Measurements from ENCODE around the gene KRTAP10-4. TPM values are rescaled to one million over a fixed set of nuclear protein-coding genes. Genes with fewer than 3 reads are reported as not detected.

Gene KRTAP10-4
- total RNA-seq, 4 donors from 2014 or later: not detected

DNA sequence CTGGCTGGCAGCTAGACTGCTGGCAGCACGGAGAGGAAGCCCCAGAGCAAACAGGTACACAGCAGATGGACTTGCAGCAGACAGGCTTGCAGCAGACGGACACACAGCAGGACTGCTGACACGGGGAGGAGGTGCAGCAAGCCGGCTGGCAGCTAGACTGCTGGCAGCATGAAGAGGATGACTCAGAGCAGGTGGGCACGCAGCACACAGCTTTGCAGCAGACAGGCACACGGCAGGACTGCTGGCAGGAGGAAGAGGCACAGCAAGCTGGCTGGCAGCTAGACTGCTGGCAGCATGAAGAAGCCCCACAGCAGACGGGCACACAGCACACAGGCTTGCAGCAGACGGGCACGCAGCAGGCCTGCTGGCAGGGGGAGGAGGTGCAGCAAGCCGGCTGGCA lies 22.7 kb upstream of the KRTAP10-4 start:
- H3K4me1 ChIP-seq: no peaks in the 10 kb centered on the region
- no peak overlapping the region for H3K27ac ChIP-seq
- H3K9me3 ChIP-seq: peaks cover 0 to 5% of the 10 kb centered on the region in 2 donors
- no peak overlapping the region for H3K4me3 ChIP-seq
- intact Hi-C loops (cut with DNase I; ENCODE audit: low total_unique reads): no loop called here
- no peaks in the 10 kb centered on the region for H3K36me3 ChIP-seq
- TF ChIP-seq, protein P1, sequence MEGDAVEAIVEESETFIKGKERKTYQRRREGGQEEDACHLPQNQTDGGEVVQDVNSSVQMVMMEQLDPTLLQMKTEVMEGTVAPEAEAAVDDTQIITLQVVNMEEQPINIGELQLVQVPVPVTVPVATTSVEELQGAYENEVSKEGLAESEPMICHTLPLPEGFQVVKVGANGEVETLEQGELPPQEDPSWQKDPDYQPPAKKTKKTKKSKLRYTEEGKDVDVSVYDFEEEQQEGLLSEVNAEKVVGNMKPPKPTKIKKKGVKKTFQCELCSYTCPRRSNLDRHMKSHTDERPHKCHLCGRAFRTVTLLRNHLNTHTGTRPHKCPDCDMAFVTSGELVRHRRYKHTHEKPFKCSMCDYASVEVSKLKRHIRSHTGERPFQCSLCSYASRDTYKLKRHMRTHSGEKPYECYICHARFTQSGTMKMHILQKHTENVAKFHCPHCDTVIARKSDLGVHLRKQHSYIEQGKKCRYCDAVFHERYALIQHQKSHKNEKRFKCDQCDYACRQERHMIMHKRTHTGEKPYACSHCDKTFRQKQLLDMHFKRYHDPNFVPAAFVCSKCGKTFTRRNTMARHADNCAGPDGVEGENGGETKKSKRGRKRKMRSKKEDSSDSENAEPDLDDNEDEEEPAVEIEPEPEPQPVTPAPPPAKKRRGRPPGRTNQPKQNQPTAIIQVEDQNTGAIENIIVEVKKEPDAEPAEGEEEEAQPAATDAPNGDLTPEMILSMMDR (IDR thresholded peaks at IDR 0.05): no peak
- TF ChIP-seq POLR2A (IDR thresholded peaks at IDR 0.05): no peak
- no peak for DNase-seq
- no peaks in the 10 kb centered on the region for H3K27me3 ChIP-seq

DNA sequence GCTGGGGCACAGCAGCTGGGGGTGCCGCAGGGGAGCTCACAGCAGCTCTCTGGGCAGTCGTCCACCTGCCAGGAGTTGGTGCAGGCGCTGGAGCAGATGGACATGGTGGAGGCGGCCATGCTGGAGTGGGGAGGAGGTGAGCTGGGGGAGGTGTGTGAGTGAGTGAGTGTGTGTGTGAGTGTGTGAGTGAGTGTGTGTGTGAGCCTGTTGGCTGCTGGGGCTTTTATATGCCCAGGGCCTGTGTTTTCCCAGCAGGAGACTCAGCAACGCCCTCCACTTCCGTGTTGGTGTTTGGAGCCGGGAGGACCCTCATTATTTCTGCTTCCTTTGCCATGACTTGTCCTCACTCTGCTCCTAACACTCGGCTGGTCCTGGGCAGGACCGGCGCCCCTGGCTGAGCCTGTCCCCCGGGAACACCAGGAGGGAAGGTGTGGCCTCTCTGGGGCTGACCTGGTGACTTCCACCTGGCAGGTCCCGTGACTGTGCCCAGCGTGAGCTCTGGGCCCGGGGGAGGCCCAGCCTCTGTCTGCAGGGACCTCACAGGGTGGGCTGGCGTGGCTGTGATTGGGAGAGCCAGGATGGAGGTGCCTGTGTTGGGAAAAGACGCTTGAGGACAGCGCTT lies 22.1 kb upstream of the KRTAP10-4 start, which contains the start of gene KRTAP10-2:
Gene KRTAP10-2 (minus strand): TSS at position 166 of the 622 bp plus-strand sequence. CDS start 47 bp downstream, at position 119.
- DNase-seq: no peak
- no peaks in the 10 kb centered on the region for H3K27me3 ChIP-seq
- intact Hi-C loops (cut with DNase I; ENCODE audit: low total_unique reads): no loop called here
- no peak within 1 kb of the TSS for H3K27ac ChIP-seq
- peaks cover 0 to 1% of the 10 kb centered on the region in 2 donors for H3K9me3 ChIP-seq
- no peak for TF ChIP-seq POLR2A (IDR thresholded peaks at IDR 0.05)
- TF ChIP-seq, protein P1 (IDR thresholded peaks at IDR 0.05): no peak
- H3K4me1 ChIP-seq: no peaks in the 10 kb centered on the region
- no peak within 1 kb of the TSS for H3K4me3 ChIP-seq
- no peaks in the 10 kb centered on the region for H3K36me3 ChIP-seq

DNA sequence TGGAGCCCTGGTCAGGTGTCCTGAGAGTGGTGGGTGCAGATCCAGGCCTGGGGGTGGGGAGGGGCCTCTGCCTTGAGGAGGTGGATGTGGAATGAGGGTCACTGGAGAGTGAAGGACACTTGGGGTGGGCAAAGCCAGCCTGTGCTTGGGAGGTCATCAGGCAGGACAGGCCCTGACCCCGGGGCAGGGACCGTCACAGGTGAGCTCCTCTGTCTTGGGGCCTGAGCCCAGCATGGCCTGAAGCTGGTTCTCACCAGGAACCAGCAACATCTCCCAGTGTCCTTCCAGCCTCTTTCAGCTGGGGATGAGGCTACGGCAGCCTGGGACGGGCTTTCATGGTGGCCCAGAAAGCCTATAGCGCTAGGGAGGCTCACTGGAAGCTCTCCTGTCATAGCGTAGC lies 21.4 kb upstream of the KRTAP10-4 start:
- no peaks in the 10 kb centered on the region for H3K36me3 ChIP-seq
- H3K27me3 ChIP-seq: no peaks in the 10 kb centered on the region
- no peaks in the 10 kb centered on the region for H3K4me1 ChIP-seq
- no peak for DNase-seq
- no peak overlapping the region for H3K4me3 ChIP-seq
- intact Hi-C loops (cut with DNase I; ENCODE audit: low total_unique reads): no loop called here
- no peak for TF ChIP-seq POLR2A (IDR thresholded peaks at IDR 0.05)
- TF ChIP-seq, protein P1 (IDR thresholded peaks at IDR 0.05): no peak
- H3K27ac ChIP-seq: no peak overlapping the region
- H3K9me3 ChIP-seq: no peaks in the 10 kb centered on the region

DNA sequence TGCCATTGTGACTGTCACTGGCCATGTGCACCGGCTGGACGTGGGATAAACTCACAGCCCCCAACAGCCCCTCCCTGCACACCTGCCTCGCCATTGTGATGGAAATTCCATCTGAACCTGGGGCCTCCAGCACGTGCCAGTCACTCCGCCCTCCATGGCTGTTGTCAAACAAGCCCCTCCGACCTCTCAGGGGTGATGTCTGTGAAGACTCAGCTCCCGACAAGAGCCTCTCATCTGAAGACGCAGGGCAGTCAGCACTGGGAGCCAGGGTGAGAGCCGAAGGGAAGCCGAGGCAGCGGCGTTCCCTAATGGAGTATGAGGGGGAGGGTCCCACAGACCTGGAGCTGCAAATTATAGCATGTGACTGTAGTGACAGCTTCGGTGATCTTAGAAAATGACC lies 20.8 kb upstream of the KRTAP10-4 start:
- H3K27me3 ChIP-seq: no peaks in the 10 kb centered on the region
- intact Hi-C loops (cut with DNase I; ENCODE audit: low total_unique reads): no loop called here
- H3K4me1 ChIP-seq: no peaks in the 10 kb centered on the region
- TF ChIP-seq, protein P1 (IDR thresholded peaks at IDR 0.05): no peak
- no peak for TF ChIP-seq POLR2A (IDR thresholded peaks at IDR 0.05)
- H3K4me3 ChIP-seq: no peak overlapping the region
- no peaks in the 10 kb centered on the region for H3K36me3 ChIP-seq
- no peak for DNase-seq
- H3K27ac ChIP-seq: no peak overlapping the region
- H3K9me3 ChIP-seq: no peaks in the 10 kb centered on the region

DNA sequence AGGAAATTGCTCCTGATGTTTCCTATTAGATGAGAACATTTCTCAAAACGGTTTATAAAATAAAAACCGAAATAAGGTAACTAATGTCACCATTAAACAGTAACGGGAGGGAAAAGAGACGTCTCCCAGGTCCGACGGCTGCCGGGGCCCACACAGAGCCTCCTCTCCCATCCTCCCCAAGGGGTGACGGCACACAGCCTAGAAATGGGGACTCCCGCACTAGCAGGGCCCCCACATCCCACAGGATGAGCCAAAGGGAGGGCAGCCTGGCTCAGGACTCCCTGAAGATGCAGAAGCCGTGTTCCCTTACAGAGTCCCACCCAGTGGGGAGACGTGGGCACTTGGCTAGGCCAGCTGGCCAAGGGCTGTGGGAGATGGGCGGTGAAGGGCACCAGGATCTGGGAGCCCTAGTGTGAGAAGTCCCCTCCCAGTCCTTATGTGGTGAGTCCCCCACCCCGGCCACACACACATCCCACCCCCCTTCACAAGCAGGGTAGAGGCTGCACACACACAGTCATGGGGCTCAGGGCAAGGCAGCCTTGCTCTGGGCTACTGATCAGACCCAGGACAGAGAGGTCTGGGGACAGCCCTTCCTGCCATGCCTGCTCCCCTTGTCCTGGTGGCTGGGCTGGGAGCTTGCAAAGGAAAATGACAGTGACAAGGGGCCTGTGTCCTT lies 18.2 kb upstream of the KRTAP10-4 start:
- no peak for DNase-seq
- Histone ChIP-seq H3K27ac (no peak overlapping the region), H3K27me3 (no peaks in the 10 kb centered on the region), H3K9me3 (no peaks in the 10 kb centered on the region), H3K36me3 (no peaks in the 10 kb centered on the region), H3K4me1 (no peaks in the 10 kb centered on the region), H3K4me3 (no peak overlapping the region)
- intact Hi-C loops (cut with DNase I; ENCODE audit: low total_unique reads): no loop called here
- TF ChIP-seq, protein P1 (IDR thresholded peaks at IDR 0.05): no peak
- no peak for TF ChIP-seq POLR2A (IDR thresholded peaks at IDR 0.05)

All from uterus (tissue), 4 donors.